Lower leg skin (tissue), 3 donors: Measurements from ENCODE around the gene SLC35F3.
"Not testable (repeated sequence)": the region's sequence is repeated elsewhere in the genome, so short reads cannot be mapped to it uniquely, and the experiment has no call there.

Source experiments
- CTCF ChIP-seq, 3 donors: fragments of 450-650 bp; IDR thresholded peaks; one replicate each; pipeline ENCODE4 v1.5.1; 2016; ENCODE audit warnings: antibody characterized with exemption in 3 of 3, mild to moderate bottlenecking in 3 of 3, moderate library complexity in 2 of 3
- POLR2A ChIP-seq, 2 donors: fragments of 450-650 bp; IDR thresholded peaks; one replicate each; pipeline ENCODE4 v1.6.1; 2016 to 2017; ENCODE audit warnings: antibody characterized with exemption in 2 of 2, mild to moderate bottlenecking in 1 of 2, moderate library complexity in 1 of 2

- TF ChIP-seq CTCF, POLR2A (IDR thresholded peaks at IDR 0.05): not testable (repeated sequence)
Measured at GRCh38 chr1:234152344-234152743, 247.9 kb downstream of the SLC35F3 start.
